HepG2 (cell line): ENCODE data around the gene BRPF1. TPM values are rescaled to one million over a fixed set of nuclear protein-coding genes. Genes with fewer than 3 reads are reported as not detected.

Experiments
- CCAR2 ChIP-seq: fragments of 200-400 bp; formaldehyde crosslinking; optimal IDR thresholded peaks from 2 replicates; pipeline ENCODE3; 2018; ENCODE audit warnings: low read depth, mild to moderate bottlenecking, low read length, moderate library complexity
- DMAP1 ChIP-seq: IDR thresholded peaks from 2 replicates; pipeline ENCODE4 v1.6.1; 2016
- EED ChIP-seq: sonication (generic); formaldehyde crosslinking; IDR thresholded peaks from 2 replicates; pipeline ENCODE4 v1.5.0; 2020; ENCODE audit warnings: mild to moderate bottlenecking, missing genetic modification reagents
- HNF1A ChIP-seq, 2 experiments: sonication (generic) in 1 of 2; formaldehyde crosslinking in 1 of 2; IDR thresholded peaks; 2 replicates each; pipeline versions ENCODE4 v1.4.0 to v1.6.1; 2016 to 2020; ENCODE audit warnings: borderline replicate concordance in 1 of 2, low read depth in 1 of 2, mild to moderate bottlenecking in 1 of 2, missing genetic modification reagents in 1 of 2
- RNF2 ChIP-seq: fragments of 450-650 bp; conservative IDR thresholded peaks from 2 replicates; pipeline ENCODE4 v1.6.1; 2016; ENCODE audit warnings: low read depth
- SALL2 ChIP-seq: sonication (generic); formaldehyde crosslinking; IDR thresholded peaks from 2 replicates; pipeline ENCODE4 v1.8.1; 2023; ENCODE audit warnings: mild to moderate bottlenecking, missing genetic modification reagents, inconsistent platforms
- SNAPC4 ChIP-seq: sonication (generic); formaldehyde crosslinking; IDR thresholded peaks from 2 replicates; pipeline ENCODE4 v1.4.0; 2020; ENCODE audit warnings: mild to moderate bottlenecking, missing genetic modification reagents
- SRSF9 ChIP-seq: fragments of 200-400 bp; formaldehyde crosslinking; IDR thresholded peaks from 2 replicates; pipeline ENCODE4 v1.6.1; 2018; ENCODE audit warnings: borderline replicate concordance, mild to moderate bottlenecking, low read depth, low read length; ENCODE audit not compliant: insufficient read depth, poor library complexity, severe bottlenecking
- TFE3 ChIP-seq: IDR thresholded peaks from 2 replicates; pipeline ENCODE4 v1.6.1; 2016
- ZFP82 ChIP-seq: sonication (generic); formaldehyde crosslinking; IDR thresholded peaks from 2 replicates; pipeline ENCODE4 v1.5.1; 2020; ENCODE audit warnings: mild to moderate bottlenecking, missing genetic modification reagents, borderline replicate concordance
- ZNF432 ChIP-seq: sonication (generic); formaldehyde crosslinking; IDR thresholded peaks from 2 replicates; pipeline ENCODE4 v1.5.0; 2020; ENCODE audit warnings: missing genetic modification reagents, mild to moderate bottlenecking, borderline replicate concordance
- ZNF468 ChIP-seq: sonication (generic); formaldehyde crosslinking; IDR thresholded peaks from 2 replicates; pipeline ENCODE4 v1.8.0; 2022; ENCODE audit warnings: mild to moderate bottlenecking, moderate library complexity, missing genetic modification reagents
- ZNF749 ChIP-seq: sonication (generic); formaldehyde crosslinking; IDR thresholded peaks from 2 replicates; pipeline ENCODE4 v1.8.0; 2022; ENCODE audit warnings: mild to moderate bottlenecking, missing genetic modification reagents, moderate library complexity, borderline replicate concordance
- polyA plus RNA-seq, 8 experiments: library from polyadenylated mRNA; depleted of rRNA in 3 of 8; stranded (reverse) in 7 of 8; unstranded in 1 of 8; fragments of >200 nt; fragmentation: Illumina TruSeq in 4 of 8; extraction: Trizol in 4 of 8; gene quantifications; 2 replicates each; pipeline versions ENCODE4 v1.2.1 to v1.2.3, GENCODE V29; 2011 to 2016; ENCODE audit warnings: low read depth in 4 of 8, missing spikeins in 1 of 8, mixed read lengths in 1 of 8; ENCODE audit not compliant: insufficient read depth in 1 of 8
- total RNA-seq, 5 experiments: library from RNA; depleted of rRNA; stranded (reverse); fragments of >200 nt; fragmentation: Illumina TruSeq; extraction: Trizol; gene quantifications; 2 replicates each; pipeline ENCODE4 v1.2.3, GENCODE V29; 2016; ENCODE audit warnings: low read depth in 1 of 5

The BRPF1 gene
- total and polyA plus RNA-seq, 2 of the 13 experiments (the other 11 are each of a cell fraction or from before 2014, with no cell fraction given), result 7.3 to 10.0 TPM

- TF ChIP-seq TFE3 (CRISPR knock-in tag), result 0 out of 2 replicates have a peak, but pooled peaks have one; percentile 7
- TF ChIP-seq SNAPC4, result 0 out of 2 replicates have a peak, but pooled peaks have one; percentile 24
- TF ChIP-seq CCAR2, result no peak
- no peak for TF ChIP-seq HNF1A (IDR thresholded peaks at IDR 0.05; ENCODE audit: low read depth)
- no peak for TF ChIP-seq HNF1A (CRISPR knock-in tag; IDR thresholded peaks at IDR 0.05; ENCODE audit: borderline replicate concordance)
- no peak for TF ChIP-seq EED (CRISPR knock-in tag)
- TF ChIP-seq RNF2, result no peak
- TF ChIP-seq SALL2, result peak; percentile 25; the same call in 1 of the 2 replicates
- TF ChIP-seq ZNF749, result no peak
- no peak for TF ChIP-seq ZNF468
- TF ChIP-seq ZNF432 (CRISPR knock-in tag), result no peak
- no peak for TF ChIP-seq ZFP82 (CRISPR knock-in tag)
- TF ChIP-seq SRSF9, result no peak
- peak; percentile 62 for TF ChIP-seq DMAP1 (CRISPR knock-in tag)
Measured at GRCh38 chr3:9749645-9750555, 18.4 kb downstream of the BRPF1 start, which contains the start of gene OGG1 (continued).
